NCI-H748 treated with DMSO at 0.1 percent for 48 hours (cell line): ENCODE data around the gene TDRD9.

Experiments used
- DNase-seq: peaks from one replicate; lab custom pipeline; 2025; lab: John Stamatoyannopoulos, UW

The TDRD9 gene

GRCh38 chr14:103890821-103891666, 37.2 kb upstream of the TDRD9 start:
- no peak for DNase-seq

- DNase-seq: no peak
Measured at GRCh38 chr14:103891667-103892215, 36.5 kb upstream of the TDRD9 start.

- DNase-seq: no peak
Measured at GRCh38 chr14:103892247-103892646, 36.0 kb upstream of the TDRD9 start.

GRCh38 chr14:103894034-103894722, 34.1 kb upstream of the TDRD9 start:
- DNase-seq: no peak

DNA sequence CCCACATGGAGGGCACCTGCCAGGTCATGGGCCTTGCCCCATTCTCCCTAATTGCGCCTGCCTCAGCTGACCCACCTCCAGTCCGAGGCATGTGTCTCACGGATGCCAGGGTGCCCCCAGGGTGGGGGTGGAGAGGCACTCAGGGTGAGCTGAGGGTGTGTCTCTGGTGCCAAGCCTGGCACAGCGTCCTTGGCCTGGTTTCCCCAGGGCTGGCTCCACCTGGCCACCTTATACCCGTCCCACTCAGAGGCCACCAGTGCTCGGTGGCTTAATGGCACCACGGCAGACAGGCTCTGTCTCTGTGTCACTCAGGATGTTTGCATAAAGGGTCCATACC, 33.6 kb upstream of the TDRD9 start:
- DNase-seq: no peak

- no peak for DNase-seq
Measured at GRCh38 chr14:103896578-103896977, 31.7 kb upstream of the TDRD9 start.

DNA sequence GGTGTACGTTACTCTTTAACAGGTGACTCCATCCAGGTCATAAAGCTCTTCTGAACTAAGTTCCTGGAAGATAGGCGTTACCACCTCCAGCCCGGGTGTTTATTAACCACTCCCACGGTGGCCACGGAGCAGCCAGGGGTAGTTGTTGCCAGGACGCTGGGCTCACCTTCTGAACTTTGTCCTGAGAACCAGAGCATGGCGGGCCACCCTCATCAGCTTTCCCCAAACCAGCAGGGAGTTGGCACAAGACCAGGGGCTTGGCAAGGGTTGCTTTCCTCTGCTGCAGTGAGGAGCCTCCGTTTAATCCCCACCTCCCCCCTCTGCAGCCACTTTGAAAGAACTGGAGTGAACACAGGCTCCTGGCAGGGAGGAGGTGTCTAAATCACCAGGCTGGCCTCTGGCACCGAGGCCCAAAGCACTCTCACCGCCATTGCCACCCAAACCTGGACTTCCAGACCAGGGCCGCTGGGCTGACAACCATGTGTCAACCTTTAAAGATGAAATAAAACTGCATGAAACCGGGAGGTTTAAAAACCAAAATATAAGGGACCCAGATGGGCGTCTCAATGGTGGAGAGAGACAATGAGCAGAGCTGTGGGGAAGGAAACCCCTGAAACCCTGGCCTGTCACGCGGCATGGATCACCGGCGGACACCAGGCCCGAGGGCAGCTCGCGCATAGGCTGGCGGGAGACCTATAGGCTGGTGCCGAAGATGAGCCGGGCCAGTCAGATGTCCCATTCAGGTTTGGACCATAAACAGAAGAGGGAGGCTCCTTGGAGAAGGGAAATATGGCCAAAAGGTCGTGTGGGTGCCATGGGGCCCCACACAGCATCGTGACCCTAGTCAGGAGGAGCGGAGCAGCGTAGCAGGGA, 30.9 kb upstream of the TDRD9 start:
- no peak for DNase-seq

GRCh38 chr14:103898204-103898603, 30.1 kb upstream of the TDRD9 start:
- DNase-seq: no peak

DNA sequence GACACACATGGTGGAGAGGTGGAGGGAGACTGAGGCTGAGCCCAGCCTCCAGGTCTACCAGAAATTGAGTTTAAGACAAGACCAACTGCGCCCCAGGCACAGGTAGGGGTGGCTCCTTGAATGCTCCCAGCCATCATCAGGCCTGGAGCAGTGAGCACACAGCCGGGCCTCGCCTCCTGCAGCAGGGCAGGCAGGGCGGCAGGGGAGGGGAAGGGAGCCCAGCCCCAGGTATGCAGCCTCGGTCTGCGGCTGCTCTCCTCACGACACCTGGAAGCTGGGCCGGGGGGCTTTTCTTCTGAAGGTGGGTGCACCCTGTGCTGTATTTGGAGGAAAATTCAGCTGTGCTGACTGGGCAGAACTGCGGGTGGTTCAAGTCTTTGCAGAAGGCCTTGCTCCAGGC, 29.5 kb upstream of the TDRD9 start:
- no peak for DNase-seq

- DNase-seq: no peak
Measured at GRCh38 chr14:103899316-103899715, 28.9 kb upstream of the TDRD9 start.

GRCh38 chr14:103899833-103900232, 28.4 kb upstream of the TDRD9 start:
- no peak for DNase-seq

- no peak for DNase-seq
Measured at GRCh38 chr14:103904493-103905107, 23.7 kb upstream of the TDRD9 start.

DNA sequence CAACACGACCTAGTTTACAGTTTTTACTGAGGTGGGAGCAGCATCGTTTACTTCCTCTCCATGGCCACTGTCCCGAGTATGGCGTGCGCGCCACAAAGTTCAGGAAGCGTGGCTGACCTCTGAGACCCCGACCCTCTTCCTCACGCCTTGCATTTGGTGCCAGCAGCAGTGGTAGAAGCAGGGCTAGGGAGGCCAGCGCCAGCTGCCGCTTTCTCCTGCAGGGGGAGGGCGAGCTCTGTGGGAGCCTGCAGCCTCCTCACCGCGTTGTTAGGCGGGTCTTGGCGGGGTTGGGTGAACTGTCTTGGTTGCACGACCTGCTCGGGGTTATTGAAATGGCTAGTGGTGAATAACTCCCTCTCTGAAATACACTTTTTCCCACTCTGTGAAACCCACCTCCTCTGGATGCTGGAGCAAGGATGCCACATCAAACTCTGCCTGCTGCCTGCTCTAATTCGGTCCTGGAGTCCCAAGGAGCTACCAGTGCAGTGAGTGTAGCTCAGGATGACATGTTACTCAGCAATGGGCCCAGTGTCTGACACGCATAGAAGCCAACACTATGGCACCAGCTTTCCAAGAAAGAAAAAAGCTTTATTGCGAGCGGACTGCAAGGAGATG, 22.3 kb upstream of the TDRD9 start:
- DNase-seq: no peak

- no peak for DNase-seq
Measured at GRCh38 chr14:103908580-103908979, 19.7 kb upstream of the TDRD9 start.

DNA sequence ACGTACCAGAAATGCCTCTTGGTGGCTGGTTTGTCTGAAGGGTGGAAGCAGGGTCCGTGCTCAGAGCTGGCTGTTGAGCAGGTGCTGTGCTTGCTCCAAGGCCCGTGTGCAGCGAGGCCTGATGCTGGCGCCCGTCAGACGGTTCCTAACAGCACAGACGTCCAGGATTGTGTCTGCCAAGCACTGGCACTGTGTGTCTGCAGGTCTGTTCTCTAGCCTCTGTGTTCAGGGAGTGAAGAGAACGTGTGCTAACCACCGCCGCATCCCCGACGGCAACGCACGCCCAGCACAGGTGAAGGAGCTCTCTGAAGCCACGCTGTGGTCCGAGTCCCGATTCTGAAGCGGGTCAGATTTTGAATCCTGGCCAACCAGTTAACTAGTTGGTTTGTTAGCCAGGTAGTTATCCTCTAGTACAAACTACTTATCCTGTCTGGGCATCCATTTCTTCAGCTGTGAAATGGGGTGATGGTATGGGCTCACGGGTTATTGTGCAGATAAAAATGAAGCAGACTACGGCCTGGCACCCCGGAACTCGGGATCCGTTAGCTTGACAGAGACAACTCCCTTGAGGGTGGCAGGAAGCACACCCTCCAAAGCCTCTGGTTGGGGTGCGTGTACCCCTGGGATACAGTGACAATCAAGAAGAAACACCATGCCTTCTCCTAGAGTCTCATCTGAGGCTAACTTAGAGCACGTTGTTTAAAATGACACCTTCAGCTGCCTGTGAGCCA, 18.6 kb upstream of the TDRD9 start:
- no peak for DNase-seq

DNA sequence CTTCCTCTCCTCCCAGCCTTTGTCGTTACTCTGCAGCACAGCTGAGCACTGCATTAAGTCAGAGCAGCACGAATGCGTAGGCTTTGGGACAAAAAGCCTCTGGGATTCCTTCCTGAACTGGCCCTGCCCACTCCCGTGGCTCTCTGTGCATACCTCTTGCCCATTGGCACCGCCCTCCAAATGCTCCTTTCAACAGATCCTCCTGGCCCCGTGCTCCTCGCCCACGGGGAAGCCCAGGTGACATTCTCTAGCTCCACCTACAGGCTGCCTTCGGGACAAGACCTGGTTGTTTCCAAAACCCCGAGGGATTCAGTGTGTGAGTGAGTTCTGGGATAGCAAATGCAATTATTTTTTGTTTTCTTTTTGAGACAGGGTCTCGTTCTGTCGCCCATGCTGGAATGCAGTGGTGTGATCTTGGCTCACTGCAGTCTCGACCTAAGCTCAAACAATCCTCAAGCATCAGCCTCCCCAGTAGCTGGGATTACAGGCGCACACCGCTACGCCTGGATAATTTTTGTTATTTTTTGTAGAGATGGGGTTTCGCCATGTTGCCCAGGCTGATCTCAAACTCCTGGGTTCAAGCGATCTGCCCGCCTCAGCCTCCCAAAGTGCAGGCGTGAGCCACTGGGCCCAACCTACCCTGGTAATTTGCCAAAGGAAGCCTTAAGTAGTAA, 17.9 kb upstream of the TDRD9 start:
- peak; percentile 89 for DNase-seq

- no peak for DNase-seq
Measured at GRCh38 chr14:103910984-103911383, 17.3 kb upstream of the TDRD9 start.

GRCh38 chr14:103915616-103916015, 12.6 kb upstream of the TDRD9 start:
- no peak for DNase-seq

DNA sequence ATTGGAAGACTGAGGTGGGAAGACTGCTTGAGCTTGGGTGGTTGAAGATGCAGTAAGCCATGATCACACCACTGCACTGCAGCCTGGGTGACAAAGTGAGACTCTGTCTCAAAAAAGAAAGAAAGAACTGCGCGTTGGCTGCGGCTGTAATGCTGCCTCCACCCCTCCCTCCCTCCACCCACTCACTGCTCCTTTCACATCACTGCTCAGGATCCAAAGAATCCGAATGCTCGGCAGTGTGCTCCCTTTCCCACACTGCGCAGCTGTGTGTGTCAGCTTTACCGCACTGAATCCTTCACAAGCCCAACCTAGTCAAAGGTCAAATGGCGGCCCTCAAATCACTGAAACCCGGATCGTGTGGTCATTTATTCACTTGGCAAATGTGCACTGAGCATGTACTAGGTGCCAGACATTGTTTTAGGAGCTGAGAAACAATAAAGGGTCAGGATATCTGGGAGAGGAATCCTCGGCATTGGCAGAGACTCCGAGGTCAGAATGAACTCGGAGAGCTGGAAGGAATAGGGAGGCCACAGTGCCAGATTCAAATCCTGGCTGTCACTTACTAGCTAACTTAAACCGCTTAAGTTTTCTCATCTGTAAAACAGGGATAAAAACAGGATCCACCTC, 11.5 kb upstream of the TDRD9 start:
- DNase-seq: no peak
